ENCODE measurements around the gene STK25.

The STK25 gene

DNA sequence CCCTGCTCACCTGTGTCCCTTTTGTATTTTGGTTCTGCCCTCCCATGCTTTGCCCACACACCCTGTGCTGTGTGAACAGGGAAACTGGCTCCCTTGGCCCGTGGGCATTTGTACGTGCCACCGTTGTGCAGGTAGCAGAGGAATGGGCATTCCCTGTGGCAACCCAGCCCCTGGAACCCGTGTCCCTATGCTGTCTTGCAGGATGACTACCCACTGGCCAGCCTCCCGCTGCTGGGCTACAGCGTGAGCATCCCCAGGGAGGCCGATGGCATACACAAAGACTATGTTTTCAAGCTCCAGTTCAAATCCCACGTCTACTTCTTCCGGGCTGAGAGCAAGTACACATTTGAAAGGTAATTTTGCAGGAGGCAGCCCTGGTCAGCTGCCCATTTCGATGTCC lies 15.3 kb downstream of the STK25 start:
- no peak for FAIRE-seq

DNA sequence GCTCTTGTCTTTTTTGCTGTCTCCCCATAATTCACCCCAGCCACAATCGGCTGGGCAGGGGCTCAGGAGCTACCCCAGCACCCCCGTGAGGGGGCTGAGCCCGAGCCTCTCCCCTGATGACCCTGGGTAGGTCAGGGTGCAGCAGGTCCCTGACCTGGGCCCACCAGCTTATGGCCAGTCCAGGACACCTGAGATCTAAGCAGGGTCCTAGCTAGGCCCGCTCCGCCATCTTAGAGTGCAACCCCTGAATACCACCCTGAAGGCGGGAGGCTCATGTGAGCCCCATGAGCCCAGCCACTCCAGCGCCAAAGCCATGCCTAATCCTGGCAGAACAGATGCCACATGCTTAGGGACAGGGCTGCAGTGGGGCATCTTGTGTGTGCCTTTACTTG lies 16.2 kb downstream of the STK25 start:
- FAIRE-seq = no peak

DNA sequence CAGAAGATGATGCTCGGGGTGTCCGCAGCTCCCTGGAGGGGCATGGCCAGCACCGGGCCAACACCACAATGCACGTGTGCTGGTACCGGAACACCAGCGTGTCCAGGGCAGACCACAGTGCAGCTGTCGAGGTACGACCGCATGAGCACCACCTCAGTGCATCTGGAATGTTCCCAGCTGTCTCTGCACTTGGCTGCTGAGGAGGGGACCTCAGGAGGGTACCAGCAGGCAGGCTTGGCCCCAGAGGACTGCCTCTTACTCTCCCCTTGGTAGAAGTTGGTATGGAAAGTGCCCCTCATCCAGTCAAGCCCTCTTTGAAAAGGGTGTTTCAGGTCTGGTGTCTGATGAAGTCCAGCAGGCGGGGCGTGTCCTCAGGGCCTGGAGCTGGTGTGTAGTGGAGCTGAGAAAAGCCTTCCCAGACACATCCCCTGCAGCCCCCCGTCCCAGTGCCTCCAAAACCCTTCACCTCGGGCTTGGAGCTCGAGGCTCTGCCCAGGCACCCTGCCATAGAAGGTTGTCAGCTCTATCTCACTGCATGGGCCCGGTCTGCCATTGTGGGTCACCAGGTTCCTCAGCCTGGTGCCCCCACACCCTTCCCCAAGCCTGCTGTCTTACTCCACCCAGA lies 16.7 kb downstream of the STK25 start:
- no peak for FAIRE-seq

- FAIRE-seq = no peak
Measured at GRCh38 chr2:241490825-241491506, 17.4 kb downstream of the STK25 start.

DNA sequence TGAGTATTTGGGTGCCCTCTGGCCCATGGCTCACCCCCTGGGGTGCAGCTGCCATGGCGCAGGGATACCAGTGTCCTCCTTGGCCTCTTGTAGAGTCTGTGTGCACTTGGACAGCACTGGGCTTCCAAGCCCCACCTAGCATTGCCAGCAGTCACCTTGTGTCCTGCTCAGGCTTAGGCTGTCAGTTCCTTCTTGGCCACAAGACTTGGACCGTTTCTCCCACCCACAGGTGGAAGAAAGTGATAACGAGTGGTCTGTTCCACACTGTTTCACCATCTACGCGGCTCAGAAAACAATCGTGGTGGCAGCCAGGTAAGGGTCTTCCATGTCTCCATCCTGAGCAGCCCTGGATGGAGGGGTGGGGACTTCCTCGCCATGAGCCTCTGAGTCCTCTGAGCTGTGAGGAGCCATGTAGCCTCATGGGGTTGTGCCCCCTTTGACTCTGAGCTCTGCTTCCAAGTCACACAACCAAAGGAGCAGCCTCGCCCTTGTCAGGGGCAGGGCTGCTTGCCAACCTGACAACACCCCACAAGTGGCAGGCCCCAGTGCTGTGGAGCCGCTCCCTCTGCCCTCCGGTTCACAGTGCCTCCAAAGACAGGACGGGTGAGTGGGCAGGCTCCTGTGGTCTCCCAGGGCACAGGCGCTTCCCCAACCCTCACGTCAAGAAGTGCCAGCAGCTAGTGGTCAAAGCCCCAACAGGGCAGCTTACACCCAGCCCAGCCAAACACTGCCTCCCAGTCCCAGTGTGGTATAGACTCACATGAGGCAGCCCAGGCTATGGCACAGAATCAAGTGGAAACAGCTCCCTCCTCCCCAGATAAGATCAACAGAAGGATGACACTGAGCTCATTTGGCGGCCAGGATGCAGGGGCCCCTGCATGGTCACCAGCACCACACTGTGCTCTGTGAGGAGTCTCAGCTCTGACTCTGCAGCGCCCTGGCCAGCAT lies 18.4 kb downstream of the STK25 start:
- FAIRE-seq = no peak

DNA sequence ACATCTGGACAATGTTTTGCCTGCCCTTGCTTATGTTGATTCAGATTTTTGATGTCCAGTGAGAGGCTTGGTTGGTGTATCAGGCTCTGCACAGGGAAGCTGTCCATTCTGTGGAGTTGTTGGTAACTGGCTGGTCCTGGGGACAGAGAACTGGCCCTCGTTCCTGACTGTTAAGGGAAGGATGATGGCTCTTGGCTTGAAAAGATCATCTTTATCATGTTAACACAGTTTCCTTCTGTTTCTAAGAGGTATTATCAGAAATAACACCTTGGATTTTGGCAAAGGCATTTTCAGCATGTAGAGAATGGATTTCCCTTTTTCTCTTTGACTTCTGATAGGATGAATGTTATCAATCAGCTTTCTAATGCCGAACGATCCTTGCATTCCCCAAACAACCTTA lies 19.3 kb downstream of the STK25 start:
- no peak for FAIRE-seq

GRCh38 chr2:241485172-241485911 lies 23.0 kb downstream of the STK25 start:
- no peak for FAIRE-seq

GRCh38 chr2:241483305-241483704 lies 25.1 kb downstream of the STK25 start:
- no peak for FAIRE-seq

DNA sequence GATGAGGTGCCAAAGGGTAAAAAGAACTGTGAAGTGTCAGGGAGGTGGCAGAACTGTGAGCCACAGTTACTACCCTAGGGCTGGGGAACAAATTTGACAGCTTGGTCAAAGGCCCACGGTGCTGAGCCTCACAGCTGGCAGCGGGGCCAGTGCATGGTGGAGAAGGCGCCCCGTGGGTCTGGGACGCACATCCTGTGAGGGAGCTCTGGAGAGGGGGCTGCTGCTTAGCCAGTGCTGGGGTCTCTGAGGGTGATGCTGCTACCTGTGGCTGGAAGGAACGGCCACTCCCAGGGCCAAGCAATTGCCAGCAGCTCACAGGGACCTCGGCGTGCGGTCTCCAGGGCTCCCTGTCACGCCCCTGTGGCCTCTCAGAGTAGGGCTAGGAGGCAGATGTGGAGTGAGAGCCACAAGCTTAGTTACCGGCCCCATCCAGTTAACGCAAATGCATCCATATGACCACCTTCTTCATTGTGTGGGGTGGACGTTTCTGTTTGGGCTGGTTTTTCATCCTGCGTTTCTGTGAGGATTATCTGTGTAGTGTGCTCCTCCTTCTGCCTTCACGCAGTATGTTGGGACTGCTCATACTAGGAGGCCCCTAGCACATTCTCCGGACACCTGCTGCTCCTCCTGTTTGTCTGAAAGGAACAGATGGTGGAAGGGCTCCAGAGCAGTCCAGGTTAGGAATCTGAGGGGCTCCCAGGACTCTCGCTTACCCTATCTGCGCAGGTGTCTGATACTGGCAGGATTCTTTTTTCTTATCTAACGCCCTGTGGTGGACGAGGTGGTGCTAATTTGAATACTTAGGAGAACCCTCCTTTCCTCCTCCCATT lies 26.0 kb downstream of the STK25 start:
- no peak for FAIRE-seq

GRCh38 chr2:241481687-241482086 lies 26.7 kb downstream of the STK25 start:
- FAIRE-seq = no peak

DNA sequence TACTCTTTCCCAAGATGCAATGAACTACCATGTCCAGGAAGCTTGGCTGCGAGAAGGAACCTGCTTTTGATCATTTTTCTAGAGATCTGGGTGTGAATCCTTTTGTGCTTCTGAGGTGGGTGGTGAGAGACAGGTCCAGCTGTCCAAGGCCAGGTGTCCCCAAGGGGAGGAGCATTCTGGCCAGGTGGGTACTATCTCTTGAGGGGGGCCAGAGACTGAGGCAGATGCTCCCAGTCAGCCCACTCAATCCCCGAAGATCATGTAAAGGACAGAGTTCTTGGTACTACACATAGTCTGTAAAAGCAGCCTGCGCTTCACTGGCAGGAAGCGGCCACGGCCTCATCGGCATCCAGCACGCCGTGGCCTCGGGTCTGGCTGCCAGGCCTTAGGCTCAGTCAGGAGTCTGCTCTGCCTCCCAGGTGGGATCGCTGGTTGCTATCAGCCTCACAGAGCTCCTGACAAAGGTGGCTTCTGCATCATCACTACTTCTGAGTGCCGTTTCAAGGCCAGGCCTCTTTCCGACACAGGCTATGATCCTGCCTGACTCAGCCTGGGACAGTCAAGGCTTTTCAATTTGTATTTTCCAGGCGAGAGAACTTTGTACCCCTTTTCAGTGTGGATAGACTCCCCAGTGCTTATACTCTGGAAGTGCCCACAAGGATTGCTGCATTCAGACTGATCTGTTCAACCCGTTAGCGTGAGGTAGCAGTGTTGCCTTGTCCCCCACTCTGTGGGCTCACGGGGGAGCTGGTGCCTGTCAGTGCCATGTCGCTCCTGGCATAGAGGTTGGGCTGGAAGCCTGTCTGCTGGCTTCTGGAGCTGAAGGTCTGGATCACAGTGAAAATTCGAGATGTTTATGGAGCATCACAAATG lies 29.1 kb downstream of the STK25 start:
- no peak for FAIRE-seq

- FAIRE-seq = no peak
Measured at GRCh38 chr2:241478166-241478565, 30.2 kb downstream of the STK25 start.

DNA sequence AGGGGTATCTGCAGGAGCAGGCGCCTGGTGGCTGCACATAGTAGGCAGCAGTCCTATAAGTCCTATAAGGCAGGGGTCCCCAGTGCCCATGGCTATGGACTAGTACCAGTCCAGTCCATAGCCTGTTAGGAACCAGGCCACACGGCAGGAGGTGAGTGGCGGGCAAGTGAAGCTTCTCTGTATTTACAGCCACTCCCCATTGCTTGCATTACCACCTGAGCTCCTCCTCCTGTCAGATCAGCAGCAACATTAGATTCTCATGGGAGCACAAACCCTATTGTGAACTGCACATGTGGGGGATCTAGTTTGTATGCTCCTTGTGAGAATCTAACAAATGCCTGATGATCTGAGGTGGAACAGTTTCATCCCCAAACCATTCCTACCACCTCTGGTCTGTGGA lies 33.1 kb downstream of the STK25 start:
- FAIRE-seq = no peak

DNA sequence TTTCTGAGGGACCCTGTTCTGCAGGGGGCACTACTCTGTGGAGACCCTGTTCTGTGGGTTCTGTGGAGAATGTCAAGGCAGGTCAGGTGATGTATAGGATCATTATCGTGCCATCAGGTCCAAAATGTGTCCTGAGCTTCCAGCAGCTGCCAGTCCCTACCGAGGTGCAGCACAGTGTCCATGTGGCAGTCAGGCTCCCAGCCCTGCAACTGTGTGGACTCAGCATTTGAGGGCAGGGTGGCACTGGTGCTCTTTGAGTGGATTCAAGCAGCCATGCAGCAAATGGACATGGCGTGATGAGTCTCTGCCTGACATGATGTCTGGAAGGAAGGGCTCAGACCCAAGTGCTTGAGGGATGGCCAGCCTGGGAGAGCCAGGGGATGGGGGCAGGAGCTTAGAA lies 35.0 kb downstream of the STK25 start:
- FAIRE-seq = no peak

DNA sequence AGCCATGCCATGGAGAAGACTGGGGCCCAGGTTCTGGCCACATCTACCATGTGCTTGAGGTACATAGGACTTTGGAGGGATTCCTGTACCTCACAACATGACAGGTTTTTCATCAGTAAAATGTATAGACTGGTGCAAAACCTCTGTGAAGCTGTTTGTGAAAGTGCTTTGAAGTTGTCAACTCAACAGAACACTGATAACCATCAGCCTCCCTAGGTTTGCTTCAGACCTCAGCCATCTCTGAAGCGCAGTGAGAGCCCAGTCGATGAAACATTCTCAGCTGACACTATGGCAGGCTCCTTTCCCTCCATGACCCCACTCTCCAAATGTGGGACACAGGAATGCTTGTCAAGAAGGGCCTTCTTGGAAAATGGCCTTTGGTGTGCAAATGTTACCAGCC lies 38.6 kb downstream of the STK25 start:
- no peak for FAIRE-seq

DNA sequence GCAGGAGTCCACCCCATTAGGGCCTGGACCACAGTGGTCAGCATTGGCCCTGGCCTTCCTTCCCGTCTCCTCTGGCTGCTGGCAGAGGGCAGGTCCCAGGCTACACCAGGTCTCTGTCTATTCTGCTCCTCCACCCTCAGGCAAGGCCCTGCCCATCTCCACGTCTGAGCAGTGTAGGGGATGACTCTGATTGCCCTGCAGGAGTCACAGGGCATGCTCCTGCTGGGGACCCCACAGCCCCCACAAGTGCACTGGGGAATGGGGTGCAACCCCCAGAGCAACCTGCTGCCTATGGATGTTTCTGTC lies 40.0 kb downstream of the STK25 start:
- no peak for FAIRE-seq

DNA sequence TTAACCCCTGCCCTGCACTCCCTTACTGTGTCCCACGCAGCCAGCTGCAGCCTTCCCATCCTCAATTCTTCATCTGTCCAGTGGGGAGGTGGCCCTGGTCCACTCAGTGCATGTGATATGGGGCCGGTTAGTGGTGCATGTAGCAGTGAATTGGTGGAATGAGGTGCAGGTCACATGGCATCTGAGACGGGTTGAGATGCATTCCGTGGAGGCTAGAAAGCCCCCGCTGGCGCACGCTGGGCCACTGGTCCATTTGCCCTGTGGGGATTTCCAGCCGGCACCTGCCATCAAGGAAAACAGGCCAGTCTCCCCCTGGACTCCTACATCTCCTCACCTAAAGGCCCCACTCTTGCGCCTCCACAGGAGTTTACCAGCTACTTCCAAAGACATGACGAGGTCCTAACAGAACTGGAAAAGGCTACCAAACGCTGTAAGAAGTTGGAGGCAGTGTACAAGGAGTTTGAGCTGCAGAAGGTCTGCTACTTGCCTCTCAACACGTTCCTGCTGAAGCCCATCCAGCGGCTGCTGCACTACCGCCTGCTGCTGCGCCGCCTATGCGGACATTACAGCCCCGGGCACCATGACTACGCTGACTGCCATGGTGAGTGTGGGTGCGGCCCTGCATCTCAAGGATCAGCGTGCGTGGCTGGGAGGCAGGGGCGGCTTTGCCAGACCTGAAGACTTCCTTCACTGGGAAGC lies 40.5 kb downstream of the STK25 start:
- FAIRE-seq = no peak

DNA sequence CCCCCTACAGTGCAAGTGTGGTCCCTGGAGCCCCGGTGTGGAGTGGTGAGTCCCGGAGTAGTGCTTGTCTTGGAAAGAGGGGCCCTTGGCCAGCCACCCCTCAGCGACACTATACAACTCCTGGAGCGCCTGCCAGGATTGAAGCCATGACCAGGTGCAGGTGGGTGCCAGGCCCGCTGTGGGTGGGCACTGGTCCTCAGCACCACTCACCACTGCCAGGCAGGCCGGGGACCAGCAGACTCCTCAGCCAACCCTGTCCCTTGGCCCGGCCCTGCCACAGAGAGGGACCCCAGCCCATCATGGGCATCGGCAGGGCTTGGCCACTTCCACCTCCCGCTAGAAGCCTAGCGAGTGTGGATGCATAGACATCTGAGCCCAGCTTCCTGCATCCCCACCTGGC lies 42.2 kb downstream of the STK25 start:
- FAIRE-seq = no peak

DNA sequence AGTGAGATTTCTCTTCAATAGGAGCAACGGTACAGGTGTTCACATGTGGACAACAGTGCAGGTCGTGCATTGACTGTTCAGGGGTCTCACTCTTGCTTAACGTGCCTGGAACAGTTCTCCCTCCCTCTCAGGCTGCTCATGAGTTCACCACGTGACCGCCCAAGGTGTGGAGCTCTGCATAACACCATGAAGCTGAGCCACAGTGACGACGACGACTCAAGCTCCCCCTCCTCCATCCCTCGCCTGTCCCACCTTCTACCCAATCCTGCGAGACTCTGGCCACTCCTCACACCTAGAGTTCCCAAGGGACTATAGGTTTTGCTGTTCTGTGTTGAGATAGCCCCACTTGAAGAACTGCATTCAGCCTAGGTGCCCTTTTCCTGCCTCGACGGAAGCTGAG lies 42.8 kb downstream of the STK25 start:
- FAIRE-seq = no peak

GRCh38 chr2:241463276-241464135 lies 44.9 kb downstream of the STK25 start:
- no peak for FAIRE-seq
